Activated CD4-positive, alpha-beta T cell treated with anti-CD3 and anti-CD28 coated beads, Interleukin-2, amount 50 U/mL, for 24 hours (primary cell): ENCODE measurements around the gene MICAL3.
"Not testable (repeated sequence)": the region's sequence is repeated elsewhere in the genome, so short reads cannot be mapped to it uniquely, and the experiment has no call there.

Experiments
- DNase-seq, 2 donors: peaks; one replicate each; pipeline ENCODE4 v3.0.0-alpha.2; 2020; ENCODE audit warnings: low read depth in 1 of 2, low spot score in 1 of 2

Gene MICAL3

DNA sequence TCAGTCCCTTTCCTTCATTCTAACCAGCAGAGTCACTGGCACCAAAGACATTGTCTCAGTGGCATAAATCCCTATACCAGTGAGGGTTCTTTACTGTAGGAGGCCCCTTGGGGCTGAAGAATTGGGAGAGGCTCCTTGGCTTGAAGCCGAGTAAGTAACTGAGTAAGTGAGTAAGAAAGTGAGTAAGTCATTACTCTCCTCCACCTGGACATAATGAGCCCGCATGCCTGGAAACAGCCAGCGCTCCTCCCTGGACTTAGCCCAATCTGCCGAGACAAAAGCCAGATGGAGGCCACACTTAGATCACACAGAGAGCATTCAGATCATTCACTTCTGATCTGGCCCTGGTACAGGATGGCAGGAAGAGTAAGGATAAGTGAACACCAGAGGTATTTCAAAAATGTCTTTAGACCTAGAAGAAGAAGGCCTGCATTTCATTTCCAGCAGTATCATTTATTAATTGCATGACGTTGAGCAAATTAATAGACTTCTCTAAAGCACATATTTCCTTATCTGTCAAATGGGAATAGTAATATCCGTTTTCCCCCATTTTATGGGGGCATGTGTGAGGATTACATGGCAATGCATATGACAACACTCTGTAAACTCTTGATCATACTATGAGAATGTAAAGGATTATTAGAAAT, 8.2 kb upstream of the MICAL3 start:
- DNase-seq: no peak

DNA sequence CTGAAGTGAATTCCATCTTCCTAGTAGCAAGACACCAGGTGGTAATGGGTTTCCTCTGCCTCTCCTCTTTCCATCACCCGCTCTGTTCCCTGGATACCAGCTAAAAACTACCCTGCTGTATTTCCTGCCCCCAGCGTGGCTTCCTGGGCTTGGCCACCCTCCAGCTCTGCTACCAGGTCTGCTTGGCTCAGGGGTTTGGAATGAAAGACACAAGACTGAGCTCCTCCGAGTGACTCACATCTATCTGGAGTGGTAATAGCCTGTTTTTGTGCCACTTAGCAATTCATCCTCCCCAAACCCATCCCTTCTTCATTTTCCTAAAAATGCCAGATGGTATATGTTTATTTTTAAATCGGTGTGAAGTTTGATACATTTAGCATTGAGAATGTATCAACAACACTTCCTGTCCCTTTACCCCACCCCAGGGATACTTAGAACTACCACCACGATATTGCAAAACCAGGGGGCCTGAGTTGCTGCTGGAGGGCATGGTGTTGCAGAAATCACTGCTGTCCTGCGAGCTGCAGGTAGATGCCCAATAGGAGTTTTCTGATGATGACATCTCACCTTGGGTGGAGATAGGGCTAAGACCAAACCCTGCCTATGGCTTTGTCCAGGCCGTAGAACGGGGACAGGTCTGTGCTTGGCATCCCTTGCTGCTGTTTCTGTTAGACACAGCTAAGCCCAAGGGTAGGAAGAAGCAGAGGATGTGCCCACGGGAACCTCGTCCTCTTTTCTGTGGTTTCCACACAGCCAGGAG, 7.5 kb upstream of the MICAL3 start:
- DNase-seq: no peak

DNA sequence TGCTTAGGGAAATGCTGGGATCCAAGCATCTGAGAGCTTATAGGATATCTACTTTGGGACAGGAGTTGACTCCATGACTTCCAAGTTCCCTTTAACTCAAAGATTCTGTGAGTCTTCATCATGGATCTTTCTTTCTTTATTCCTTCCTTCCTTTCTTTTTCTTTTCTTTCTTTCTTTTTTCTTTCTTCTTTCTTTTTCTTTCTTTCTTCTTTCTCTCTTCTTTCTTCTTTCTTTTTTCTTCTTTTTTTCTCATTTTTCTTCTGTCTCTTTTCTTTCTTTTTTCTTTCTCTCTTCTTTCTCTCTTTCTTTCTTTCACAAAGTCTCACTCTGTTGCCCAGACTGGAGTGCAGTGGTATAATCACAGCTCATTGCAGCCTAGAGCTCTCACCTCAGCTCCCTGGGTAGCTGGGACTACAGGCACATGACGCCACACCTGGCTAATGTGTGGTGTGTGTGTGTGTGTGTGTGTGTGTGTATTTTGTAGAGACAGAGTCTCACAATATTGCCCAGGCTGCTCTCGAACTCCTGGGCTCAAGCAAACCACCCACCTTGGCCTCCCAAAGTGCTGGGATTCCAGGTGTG, 5.4 kb upstream of the MICAL3 start:
- DNase-seq: no peak

DNA sequence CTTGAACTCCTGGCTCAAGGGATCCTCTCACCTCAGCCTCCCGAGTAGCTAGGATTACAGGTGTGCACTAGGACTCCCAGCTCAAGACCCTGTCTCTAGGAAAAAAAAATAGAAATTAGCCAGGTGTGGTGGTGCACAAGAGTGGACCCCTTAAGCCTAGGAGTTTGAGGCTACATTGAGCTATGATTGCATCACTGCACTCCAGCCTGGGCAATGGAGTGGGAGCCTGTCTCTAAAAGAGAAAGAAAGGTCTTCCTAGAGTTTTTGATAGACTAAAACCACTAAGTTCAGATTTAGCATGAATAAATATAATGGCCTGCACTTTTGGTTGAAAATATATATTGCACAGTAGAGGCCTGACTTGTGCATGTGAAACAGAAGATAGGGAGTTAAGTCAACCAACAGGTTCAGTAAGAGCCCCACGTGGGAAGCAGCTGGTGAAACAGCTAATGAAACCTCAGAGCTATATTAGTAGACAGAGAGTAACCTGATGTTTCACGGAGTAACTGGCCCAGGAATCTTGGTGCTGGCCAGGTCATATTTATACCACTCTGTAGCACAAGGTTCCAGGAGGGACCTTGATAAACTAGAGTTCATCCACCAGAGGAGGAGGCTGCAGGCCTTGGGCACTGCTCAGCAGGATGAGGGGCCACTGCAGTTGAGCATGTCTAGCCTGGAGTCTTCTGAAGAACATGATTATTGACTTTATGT, 4.6 kb upstream of the MICAL3 start:
- no peak for DNase-seq

DNA sequence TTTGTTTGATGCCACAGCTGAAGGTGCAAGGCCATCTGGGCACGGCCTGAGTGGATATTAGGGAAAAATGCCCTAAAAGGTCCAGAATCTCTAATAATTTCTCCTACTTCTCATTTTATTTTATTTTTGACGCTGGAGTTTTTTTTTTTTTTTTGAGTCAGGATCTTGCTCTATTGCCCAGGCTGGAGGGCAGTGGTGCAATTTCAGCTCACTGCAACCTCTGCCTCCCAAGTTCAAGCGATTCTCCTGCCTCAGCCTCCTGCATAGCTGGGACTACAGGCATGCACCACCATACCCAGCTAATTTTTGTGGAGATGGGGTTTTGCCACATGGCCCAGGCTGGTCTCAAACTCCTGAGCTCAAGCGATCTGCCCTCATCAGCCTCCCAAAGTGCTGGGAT, 1.5 kb upstream of the MICAL3 start:
- not testable (repeated sequence) for DNase-seq

DNA sequence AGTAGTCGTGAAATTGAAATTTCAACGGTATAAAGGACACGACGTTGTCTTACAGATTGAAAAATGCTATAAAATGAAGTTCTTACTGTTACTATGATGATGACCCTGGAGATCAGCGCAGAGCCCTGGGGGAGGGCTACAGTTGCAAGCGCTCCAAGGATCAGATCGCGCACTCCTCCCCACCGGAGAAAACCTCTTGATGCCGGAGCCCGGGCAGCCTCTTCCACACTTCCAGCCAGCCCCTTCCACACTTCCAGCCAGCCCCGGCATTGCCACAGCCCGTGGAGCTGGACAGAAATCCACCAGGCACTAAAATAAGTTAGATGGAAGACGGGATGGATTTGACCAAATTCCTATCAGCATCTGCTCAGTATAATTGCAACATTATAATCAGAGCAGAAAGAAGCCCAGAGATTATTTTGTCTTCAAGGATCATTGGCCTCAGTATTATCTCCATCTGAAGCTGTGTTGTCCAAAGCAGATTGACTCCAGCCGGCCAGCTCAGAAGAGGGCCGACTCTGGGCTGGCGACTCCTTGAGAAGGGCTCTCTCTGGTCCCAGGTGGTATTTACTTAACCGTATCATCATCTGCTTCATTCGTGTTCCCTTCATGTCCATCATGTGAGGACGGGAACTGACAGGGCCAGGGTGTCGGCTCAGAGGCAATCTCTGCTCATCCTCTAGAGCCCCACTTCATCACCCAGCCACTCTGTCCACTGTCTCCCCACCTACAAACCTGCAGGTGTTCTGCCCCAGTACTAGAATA, 777 bp upstream of the MICAL3 start:
- DNase-seq: no peak

DNA sequence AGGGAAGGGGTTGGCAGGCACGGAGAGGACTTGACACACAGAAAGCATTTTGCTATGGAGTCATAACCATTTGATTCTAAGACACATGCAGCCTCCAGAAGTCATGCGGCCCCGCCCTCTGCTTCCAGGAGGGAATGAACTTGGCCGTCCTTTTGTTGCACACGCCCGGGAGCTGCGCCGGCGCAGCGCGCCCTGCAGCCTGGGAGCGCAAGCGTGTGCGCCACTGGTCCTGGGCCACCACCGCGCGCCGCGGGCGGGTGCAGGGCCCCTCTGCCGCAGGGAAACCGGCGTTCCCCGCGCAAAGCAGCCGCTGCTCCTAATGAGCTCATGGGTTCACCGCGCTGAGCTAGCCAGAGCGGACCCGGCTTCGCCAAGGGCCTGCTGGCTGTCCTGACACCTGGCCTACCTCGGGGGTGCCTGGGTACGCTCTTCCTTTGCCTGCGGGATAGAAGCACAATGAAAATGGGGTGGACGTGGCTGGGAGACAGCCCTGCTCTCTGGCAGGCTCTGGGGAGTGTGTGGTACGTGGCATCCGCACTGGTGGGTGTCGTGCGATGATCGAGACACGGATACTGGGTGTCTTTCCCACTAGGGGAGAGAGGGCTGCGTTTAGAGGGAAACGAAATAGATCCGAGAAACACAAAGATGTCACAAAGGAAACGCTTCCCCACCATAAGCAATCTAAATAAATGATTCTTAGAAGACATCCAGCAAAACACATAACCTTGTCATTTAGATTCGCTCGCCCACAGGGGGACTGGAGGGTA, 669 bp downstream of the MICAL3 start:
- DNase-seq: no peak

DNA sequence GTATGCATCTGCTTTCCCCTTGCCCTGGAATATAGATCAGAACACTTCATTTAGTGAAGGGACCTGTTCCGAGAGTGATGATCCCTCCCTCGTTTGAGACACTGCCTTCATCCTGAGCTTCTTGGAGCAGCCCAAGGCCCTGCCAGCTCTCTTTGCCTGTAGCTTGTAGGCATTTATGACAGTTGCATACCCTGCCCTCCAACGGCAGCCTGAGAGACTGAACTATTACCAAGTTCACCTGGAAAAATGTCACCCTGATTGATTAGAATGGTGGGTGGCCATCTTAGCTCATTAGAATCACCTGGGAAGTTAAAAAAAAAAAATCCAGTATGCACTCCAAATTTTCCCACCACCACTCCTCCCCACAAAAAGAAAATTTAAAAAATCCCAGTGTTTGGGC, 1.5 kb downstream of the MICAL3 start:
- no peak for DNase-seq

DNA sequence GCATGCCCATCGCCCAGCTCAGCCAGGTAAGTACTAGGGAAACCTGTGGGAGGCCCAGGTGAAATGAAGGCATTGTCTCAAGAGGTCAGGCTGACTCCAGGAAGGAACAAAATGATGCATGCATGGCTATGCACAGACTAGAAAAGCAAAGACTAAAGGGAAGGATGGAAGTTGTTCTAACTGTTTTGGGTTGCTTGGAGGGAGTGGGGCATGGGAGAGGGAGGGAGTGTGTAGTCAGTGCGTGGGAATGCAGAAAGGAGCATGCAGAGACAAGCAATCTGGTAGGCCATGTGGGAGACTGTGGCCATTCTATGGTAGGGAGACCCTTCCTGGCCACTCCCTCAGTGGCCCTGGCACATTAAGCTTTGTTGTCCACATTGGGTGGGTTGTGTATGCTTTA, 2.9 kb downstream of the MICAL3 start:
- no peak for DNase-seq

DNA sequence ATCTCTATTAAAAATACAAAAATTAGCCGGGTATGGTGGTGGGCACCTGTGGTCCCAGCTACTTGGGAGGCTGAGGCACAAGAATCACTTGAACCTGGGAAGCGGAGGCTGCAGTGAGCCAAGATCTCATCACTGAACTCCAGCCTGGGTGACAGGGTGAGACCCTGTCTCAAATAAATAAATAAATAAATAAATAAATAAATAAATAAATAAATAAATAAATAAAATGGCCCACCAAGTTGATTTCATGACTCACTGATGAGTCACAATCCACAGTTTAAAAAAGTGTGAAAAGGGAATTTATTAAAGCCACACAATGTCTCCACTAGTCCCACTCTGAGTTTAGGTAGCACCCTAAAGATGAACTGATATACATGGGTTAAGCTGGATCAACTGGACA, 3.6 kb downstream of the MICAL3 start:
- not testable (repeated sequence) for DNase-seq

DNA sequence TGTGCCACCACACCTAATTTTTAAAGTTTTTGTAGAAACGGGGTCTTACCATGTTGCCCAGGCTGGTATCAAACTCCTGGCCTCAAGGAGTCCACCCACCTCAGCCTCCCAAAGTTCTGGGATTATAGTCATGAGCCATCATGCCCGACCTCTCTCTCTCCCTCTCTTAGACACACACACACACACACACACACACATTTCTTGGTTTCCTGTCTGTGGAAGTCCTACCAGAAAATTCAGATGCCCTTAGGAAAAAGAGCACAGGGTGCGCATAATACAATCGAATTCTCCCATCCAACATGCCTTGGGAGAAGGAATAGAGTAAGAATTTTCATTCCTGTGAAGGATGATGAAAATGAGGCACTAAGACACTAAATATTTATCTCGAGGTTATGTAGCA, 10.4 kb downstream of the MICAL3 start:
- no peak for DNase-seq

DNA sequence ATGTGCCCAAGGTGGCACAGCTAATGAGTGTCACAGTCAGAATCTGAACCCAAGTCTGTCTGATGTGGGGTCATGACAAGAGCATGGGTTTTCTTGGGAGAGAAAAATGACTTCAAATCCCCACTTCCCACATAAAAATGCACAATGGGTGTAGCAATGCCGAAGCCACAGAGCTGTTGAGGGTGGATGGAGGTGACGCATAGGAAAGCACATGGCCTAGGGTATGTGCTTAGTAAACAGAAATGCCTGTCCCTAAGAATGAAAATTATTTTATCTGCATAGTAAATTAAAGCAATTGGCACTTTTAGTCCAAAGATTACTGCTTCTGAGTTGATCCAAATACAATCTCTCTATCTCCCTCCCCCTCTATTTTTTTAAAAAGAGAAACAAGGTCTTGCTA, 10.9 kb downstream of the MICAL3 start:
- DNase-seq: no peak

DNA sequence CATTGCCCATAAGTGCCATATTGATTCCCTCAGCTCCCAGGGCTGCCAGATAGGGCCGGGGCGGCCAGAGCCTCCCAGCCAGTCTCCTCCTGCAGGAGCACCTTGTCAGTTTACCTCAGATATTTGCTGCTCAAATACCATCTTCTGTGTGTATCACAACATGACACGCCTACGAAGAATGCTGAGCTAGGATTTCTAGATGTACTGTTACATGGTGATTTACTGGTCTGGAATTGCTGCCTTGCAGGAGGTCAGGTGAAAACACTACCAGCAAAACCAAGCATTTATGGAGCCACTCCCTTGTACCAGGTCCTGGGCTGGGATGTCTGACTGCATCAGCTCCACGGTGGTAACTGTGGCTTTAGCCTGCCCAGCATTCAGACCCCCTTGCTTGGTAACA, 11.8 kb downstream of the MICAL3 start:
- no peak for DNase-seq

DNA sequence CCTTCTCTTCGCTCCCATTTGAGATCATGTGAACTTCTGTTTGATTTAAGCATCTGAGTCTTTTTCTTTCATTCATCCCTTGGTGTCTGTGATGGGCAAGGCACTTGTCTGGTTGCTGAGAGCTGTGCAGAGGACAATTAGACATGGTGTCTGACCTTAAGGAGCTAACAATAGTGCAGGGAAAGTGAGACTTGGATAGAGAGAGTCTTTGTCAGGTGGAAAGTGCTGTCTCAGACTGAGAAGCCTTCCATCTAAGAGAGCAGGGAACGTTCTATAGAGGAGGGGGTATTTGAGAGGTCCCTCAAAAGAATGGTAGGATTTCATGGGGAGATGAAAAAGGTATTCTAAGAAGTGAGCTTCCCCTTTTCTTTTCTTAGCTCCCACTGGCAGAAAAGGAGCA, 14.1 kb downstream of the MICAL3 start:
- DNase-seq: no peak

DNA sequence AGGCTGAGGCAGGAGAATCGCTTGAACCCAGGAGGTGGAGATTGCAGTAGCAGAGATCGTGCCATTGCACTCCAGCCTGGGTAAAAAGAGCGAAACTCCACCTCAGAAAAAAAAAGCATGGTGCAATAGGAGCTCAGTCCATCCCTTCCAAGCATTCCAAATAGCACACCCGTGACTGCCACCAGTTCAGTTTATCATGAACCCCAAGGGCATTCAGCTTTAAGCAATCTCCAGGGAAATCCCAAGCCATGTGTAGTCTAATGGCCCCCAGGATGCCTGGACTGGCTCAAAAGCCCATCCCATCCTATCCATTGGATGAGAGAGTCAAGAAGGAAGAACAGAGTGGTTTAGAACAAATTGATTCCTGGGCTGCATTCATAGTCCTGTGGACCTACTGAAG, 16.2 kb downstream of the MICAL3 start:
- DNase-seq: no peak

DNA sequence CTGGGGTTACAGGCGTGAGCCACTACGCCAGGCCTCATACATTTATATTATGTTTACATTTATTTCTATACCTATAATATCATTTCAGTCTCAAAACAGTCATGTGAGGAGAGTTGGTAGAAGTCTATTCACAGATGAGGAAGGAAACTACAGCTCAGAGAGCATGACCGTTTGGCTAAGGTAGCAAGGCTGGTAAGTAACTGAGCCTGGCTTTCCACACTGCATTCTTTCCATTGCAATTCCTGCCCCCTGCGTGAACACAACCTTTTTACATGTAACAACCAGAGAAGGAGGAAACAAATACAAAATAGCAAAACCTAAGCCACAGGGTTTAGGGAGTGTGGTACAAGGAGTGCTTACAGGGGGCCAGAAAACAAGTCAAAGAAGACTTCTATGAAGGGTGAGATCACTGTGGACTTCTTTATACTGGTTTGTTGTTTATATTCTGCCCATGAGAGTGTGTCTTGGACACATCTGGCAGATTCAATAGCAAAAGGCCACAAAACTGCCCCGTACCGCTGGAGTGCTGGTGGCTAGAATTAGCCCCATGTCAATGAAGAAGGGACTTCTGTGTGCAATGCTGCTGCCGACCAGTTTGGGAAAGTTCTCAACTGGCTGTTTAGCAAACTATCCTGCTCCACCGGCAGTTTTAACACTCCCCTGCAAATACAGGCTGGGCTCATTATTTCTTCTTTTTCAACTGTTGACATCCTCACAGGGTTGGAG, 19.0 kb downstream of the MICAL3 start:
- DNase-seq: no peak

DNA sequence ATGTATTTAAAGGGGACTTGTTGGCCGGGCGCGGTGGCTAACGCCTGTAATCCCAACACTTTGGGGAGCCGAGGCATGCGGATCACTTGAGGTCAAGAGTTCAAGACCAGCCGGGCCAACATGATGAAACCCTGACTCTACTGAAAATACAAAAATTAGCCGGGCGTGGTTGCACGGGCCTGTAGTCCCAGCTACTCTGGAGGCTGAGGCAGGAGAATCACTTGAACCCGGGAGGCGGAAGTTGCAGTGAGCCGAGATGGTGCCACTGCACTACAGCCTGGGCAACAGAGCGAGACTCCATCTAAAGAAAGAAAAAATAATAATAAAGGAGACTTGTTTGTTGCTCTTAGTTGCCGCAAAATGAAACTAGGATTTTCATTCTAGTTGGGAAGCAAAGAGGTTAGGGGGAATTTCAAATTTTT, 22.5 kb downstream of the MICAL3 start:
- DNase-seq: not testable (repeated sequence)

DNA sequence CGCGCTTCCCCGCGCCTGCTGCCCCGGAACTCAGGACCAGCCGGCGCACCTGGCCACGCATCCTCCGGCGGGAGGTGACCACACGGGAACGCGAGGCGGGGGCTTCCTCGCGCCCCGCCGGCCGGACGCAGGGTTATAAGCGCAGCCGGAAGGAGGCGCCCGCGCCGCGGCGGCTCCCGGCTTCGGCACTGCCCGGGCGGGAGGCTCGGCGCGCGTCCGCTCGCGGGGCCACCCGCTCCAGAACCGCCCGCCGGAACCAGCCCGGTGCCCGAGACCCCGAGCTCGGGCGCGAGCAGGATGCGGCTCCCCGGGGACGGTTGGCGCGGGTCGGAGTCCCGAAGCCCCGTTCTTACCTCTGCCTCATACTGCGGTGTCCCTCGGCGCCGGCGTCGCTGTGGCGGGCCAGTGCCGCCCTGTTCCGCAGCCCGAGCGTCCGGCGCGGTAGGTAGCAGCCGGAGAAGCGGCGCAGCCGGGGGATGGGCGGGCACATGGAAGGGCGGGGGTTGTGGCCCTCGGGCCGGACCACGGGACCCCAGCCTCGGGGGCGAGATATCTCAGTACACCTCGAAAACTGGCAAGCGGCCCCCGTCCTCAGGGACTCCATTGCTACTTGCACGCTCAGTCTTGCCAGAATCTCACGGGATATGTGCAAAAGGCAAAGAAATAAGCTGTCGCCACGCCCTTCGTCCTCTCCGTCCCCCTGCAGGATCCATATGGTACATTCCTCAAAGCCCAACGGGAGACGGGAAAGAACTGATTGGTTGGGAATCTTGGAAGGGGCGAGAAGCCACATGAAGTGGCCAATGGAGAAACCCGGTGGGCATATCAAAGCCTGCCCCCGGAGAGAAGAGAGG, 23.1 kb downstream of the MICAL3 start:
- DNase-seq: peak; percentile 65 to 70
